H1 (cell line): Measurements from ENCODE around the gene GREB1L. TPM values are rescaled to one million over a fixed set of nuclear protein-coding genes. Genes with fewer than 3 reads are reported as not detected.

Experiments
- CTCF ChIA-PET: fragments of 300-600 bp; sonication (Branson Sonifier 250); formaldehyde crosslinking; loops from one replicate; lab custom pipeline; 2021; ENCODE audit not compliant: partially characterized antibody; lab: Charles Lee
- POLR2A ChIA-PET: fragments of 300-600 bp; sonication (Branson Sonifier 250); formaldehyde crosslinking; loops from one replicate; lab custom pipeline; 2021; ENCODE audit warnings: inconsistent platforms; ENCODE audit not compliant: partially characterized antibody; lab: Charles Lee
- DNase-seq, 2 experiments: peaks; one replicate each; pipeline versions ENCODE4 v3.0.0 to v3.0.0-alpha.2; 2010 to 2022; ENCODE audit warnings: low spot score in 2 of 2, low read depth in 1 of 2, mixed read lengths in 1 of 2
- FAIRE-seq: peaks from 2 replicates; lab custom pipeline; 2011; peaks lifted over from hg19 to GRCh38; lab: Jason Lieb, UNC
- H2AFZ ChIP-seq: 2 replicates; pipeline ENCODE4 v1.8.1; 2012; ENCODE audit warnings: low read length, inconsistent platforms
- H2AK5ac ChIP-seq: 2 replicates; pipeline ENCODE4 v1.6.1; 2013; ENCODE audit warnings: low read depth, low read length
- H2BK120ac ChIP-seq: replicated peaks from 2 replicates; pipeline ENCODE3; 2013; ENCODE audit warnings: low read depth, low read length, inconsistent platforms
- H2BK12ac ChIP-seq: 2 replicates; pipeline ENCODE4 v1.6.1; 2013; ENCODE audit warnings: low read depth, low read length
- H2BK15ac ChIP-seq: 2 replicates; pipeline ENCODE4 v1.6.1; 2013; ENCODE audit warnings: low read length
- H2BK20ac ChIP-seq: 2 replicates; pipeline ENCODE4 v1.6.1; 2013; ENCODE audit warnings: low read length
- H2BK5ac ChIP-seq: 2 replicates; pipeline ENCODE4 v1.6.1; 2013; ENCODE audit warnings: low read depth, low read length
- H3K14ac ChIP-seq: 2 replicates; pipeline ENCODE4 v1.6.1; 2013; ENCODE audit warnings: inconsistent platforms; ENCODE audit not compliant: insufficient read length
- H3K18ac ChIP-seq: 2 replicates; pipeline ENCODE4 v1.6.1; 2013; ENCODE audit warnings: low read length; ENCODE audit errors: extremely low read depth
- H3K23ac ChIP-seq: 2 replicates; pipeline ENCODE4 v1.6.1; 2013; ENCODE audit warnings: inconsistent platforms; ENCODE audit not compliant: insufficient read length
- H3K23me2 ChIP-seq: 2 replicates; pipeline ENCODE4 v1.6.1; 2013; ENCODE audit warnings: low read depth, low read length
- H3K27ac ChIP-seq: 2 replicates; pipeline ENCODE4 v1.6.1; 2011; ENCODE audit warnings: low read depth, low read length, inconsistent platforms
- H3K27me3 ChIP-seq, 4 experiments: replicated peaks in 1 of 4; 1 replicate in 1 of 4; 2 replicates in 3 of 4; pipeline versions ENCODE4 v1.6.1 to v1.8.1; 2011 to 2013; ENCODE audit warnings: low read length in 3 of 4, mild to moderate bottlenecking in 3 of 4, inconsistent platforms in 2 of 4, mixed read lengths in 2 of 4, moderate library complexity in 1 of 4; ENCODE audit not compliant: control insufficient read depth in 3 of 4, insufficient read depth in 3 of 4; ENCODE audit errors: extremely low read depth in 1 of 4
- H3K36me3 ChIP-seq, 4 experiments: 2 replicates each; pipeline versions ENCODE4 v1.6.1 to v1.8.1; 2011 to 2013; ENCODE audit warnings: mild to moderate bottlenecking in 4 of 4, low read length in 3 of 4, moderate library complexity in 2 of 4, control low read depth in 1 of 4, inconsistent platforms in 1 of 4; ENCODE audit not compliant: insufficient read depth in 4 of 4, control insufficient read depth in 2 of 4
- H3K4ac ChIP-seq: replicated peaks from 2 replicates; pipeline ENCODE3; 2013; ENCODE audit warnings: low read length, low read depth, mixed read lengths, inconsistent platforms; ENCODE audit not compliant: insufficient read length
- H3K4me1 ChIP-seq, 4 experiments: replicated peaks in 1 of 4; 1 replicate in 1 of 4; 2 replicates in 3 of 4; pipeline versions ENCODE4 v1.6.1 to v1.8.1; 2011 to 2013; ENCODE audit warnings: low read length in 3 of 4, inconsistent platforms in 2 of 4, mixed read lengths in 1 of 4; ENCODE audit not compliant: insufficient read depth in 4 of 4, control insufficient read depth in 3 of 4
- H3K4me2 ChIP-seq, 2 experiments: 2 replicates each; pipeline versions ENCODE4 v1.6.1 to v1.8.1; 2011 to 2013; ENCODE audit warnings: low read depth in 2 of 2, low read length in 2 of 2, control low read depth in 1 of 2, inconsistent platforms in 1 of 2, mild to moderate bottlenecking in 1 of 2; ENCODE audit not compliant: insufficient read depth in 1 of 2
- H3K4me3 ChIP-seq, 4 experiments: fragments of 200-600, 300-600 bp in 1 of 4; sonication (generic), shearing (Covaris generic), sonication (Bioruptor Twin) in 1 of 4; 2 replicates each; pipeline versions ENCODE4 v1.5.1 to v1.8.1; 2011 to 2016; ENCODE audit warnings: low read length in 4 of 4, low read depth in 3 of 4, control low read depth in 2 of 4, inconsistent platforms in 2 of 4, mild to moderate bottlenecking in 2 of 4, mixed read lengths in 1 of 4, moderate library complexity in 1 of 4; ENCODE audit not compliant: insufficient read depth in 2 of 4; ENCODE audit errors: extremely low read depth in 1 of 4
- H3K56ac ChIP-seq: replicated peaks from 2 replicates; pipeline ENCODE3; 2013; ENCODE audit warnings: low read depth, mild to moderate bottlenecking, mixed read lengths, low read length, inconsistent platforms; ENCODE audit not compliant: insufficient read length
- H3K79me1 ChIP-seq: 2 replicates; pipeline ENCODE4 v1.6.1; 2013; ENCODE audit warnings: low read depth, low read length, control low read depth
- H3K79me2 ChIP-seq, 2 experiments: 2 replicates each; pipeline versions ENCODE4 v1.6.1 to v1.8.1; 2012 to 2013; ENCODE audit warnings: low read length in 2 of 2, mild to moderate bottlenecking in 2 of 2, inconsistent platforms in 1 of 2; ENCODE audit not compliant: insufficient read depth in 2 of 2, control insufficient read depth in 1 of 2
- H3K9ac ChIP-seq, 4 experiments: replicated peaks in 1 of 4; 1 replicate in 1 of 4; 2 replicates in 3 of 4; pipeline versions ENCODE4 v1.6.1 to v1.8.1; 2011 to 2013; ENCODE audit warnings: low read depth in 3 of 4, low read length in 3 of 4, control low read depth in 2 of 4, mild to moderate bottlenecking in 2 of 4, moderate library complexity in 2 of 4, inconsistent platforms in 1 of 4; ENCODE audit errors: extremely low read depth in 1 of 4
- H3K9me3 ChIP-seq, 2 experiments: 2 replicates each; pipeline versions ENCODE4 v1.6.1 to v1.8.1; 2012 to 2013; ENCODE audit warnings: mild to moderate bottlenecking in 2 of 2, moderate library complexity in 2 of 2, control low read depth in 1 of 2, inconsistent platforms in 1 of 2, low read depth in 1 of 2, low read length in 1 of 2, mixed read lengths in 1 of 2; ENCODE audit not compliant: insufficient read depth in 2 of 2
- H4K20me1 ChIP-seq, 2 experiments: replicated peaks in 1 of 2; 2 replicates each; pipeline versions ENCODE3 to v1.8.1; 2011 to 2013; ENCODE audit warnings: inconsistent platforms in 2 of 2, low read length in 2 of 2, mild to moderate bottlenecking in 1 of 2; ENCODE audit not compliant: insufficient read depth in 2 of 2, control insufficient read depth in 1 of 2
- H4K5ac ChIP-seq: 2 replicates; pipeline ENCODE4 v1.6.1; 2013; ENCODE audit warnings: low read length, low read depth, mixed read lengths, inconsistent platforms; ENCODE audit not compliant: insufficient read length
- H4K8ac ChIP-seq: 2 replicates; pipeline ENCODE4 v1.8.0; 2013; ENCODE audit warnings: mild to moderate bottlenecking, moderate library complexity, low read length, inconsistent platforms; ENCODE audit not compliant: insufficient read depth; ENCODE audit errors: extremely low read depth
- H4K91ac ChIP-seq: replicated peaks from 2 replicates; pipeline ENCODE3; 2013; ENCODE audit warnings: low read length, mixed read lengths, inconsistent platforms; ENCODE audit not compliant: insufficient read length
- CBX8 ChIP-seq: fragments of 300-800, 300-1000 bp; sonication (generic); IDR thresholded peaks from 2 replicates; pipeline ENCODE4 v1.7.1; 2016; ENCODE audit warnings: low read depth, low read length, borderline replicate concordance
- EGR1 ChIP-seq: IDR thresholded peaks from 2 replicates; pipeline ENCODE4 v1.6.1; 2011; ENCODE audit warnings: low read depth, low read length, borderline replicate concordance
- JUN ChIP-seq: IDR thresholded peaks from 2 replicates; pipeline ENCODE4 v1.6.1; 2011; ENCODE audit warnings: low read depth, mild to moderate bottlenecking, improper control_type of control experiment, low read length
- KDM4A ChIP-seq: IDR thresholded peaks from one replicate; pipeline ENCODE4 v1.7.1; 2012; ENCODE audit warnings: low read depth, mild to moderate bottlenecking, moderate library complexity, low read length, inconsistent platforms; ENCODE audit not compliant: severe bottlenecking
- MAFK ChIP-seq: IDR thresholded peaks from 2 replicates; pipeline ENCODE4 v1.6.1; 2012; ENCODE audit warnings: low read depth, mild to moderate bottlenecking, improper control_type of control experiment, low read length
- PHF8 ChIP-seq: fragments of 200-600 bp; sonication (generic); conservative IDR thresholded peaks from 2 replicates; pipeline ENCODE4 v1.7.1; 2012; ENCODE audit warnings: low read depth, mild to moderate bottlenecking, inconsistent platforms, low read length, moderate library complexity
- POLR2A ChIP-seq, 2 experiments: IDR thresholded peaks; 1 replicate in 1 of 2; 2 replicates in 1 of 2; pipeline ENCODE4 v1.6.1; 2011; ENCODE audit warnings: low read depth in 2 of 2, low read length in 2 of 2, mild to moderate bottlenecking in 2 of 2; ENCODE audit errors: control extremely low read depth in 1 of 2
- RAD21 ChIP-seq, 2 experiments: IDR thresholded peaks in 1 of 2; conservative IDR thresholded peaks in 1 of 2; 2 replicates each; pipeline ENCODE4 v1.6.1; 2011; ENCODE audit warnings: low read depth in 2 of 2, low read length in 2 of 2, improper control_type of control experiment in 1 of 2, inconsistent platforms in 1 of 2, mild to moderate bottlenecking in 1 of 2, moderate library complexity in 1 of 2
- RFX5 ChIP-seq: IDR thresholded peaks from 2 replicates; pipeline ENCODE4 v1.6.1; 2011; ENCODE audit warnings: low read depth, low read length, improper control_type of control experiment, borderline replicate concordance
- RXRA ChIP-seq: IDR thresholded peaks from 2 replicates; pipeline ENCODE4 v1.6.1; 2011; ENCODE audit warnings: low read depth, mild to moderate bottlenecking, low read length, moderate library complexity; ENCODE audit not compliant: insufficient read depth
- TAF1 ChIP-seq: IDR thresholded peaks from 2 replicates; pipeline ENCODE4 v1.6.1; 2011; ENCODE audit warnings: mild to moderate bottlenecking, low read depth, low read length
- USF2 ChIP-seq: IDR thresholded peaks from 2 replicates; pipeline ENCODE4 v1.6.1; 2011; ENCODE audit warnings: low read length, improper control_type of control experiment
- YY1 ChIP-seq: IDR thresholded peaks from 2 replicates; pipeline ENCODE4 v1.6.1; 2011; ENCODE audit warnings: low read depth, mild to moderate bottlenecking, low read length
- polyA plus RNA-seq, 7 experiments: library from polyadenylated mRNA; depleted of rRNA in 3 of 7; stranded (reverse) in 5 of 7; unstranded in 2 of 7; fragments of >200 nt in 5 of 7; fragments of 200-250 nt in 2 of 7; gene quantifications; 1 replicate in 5 of 7; 2 replicates in 1 of 7; 4 replicates in 1 of 7; pipeline versions ENCODE4 v1.2.1 to v1.2.3, GENCODE V29; 2011 to 2013; ENCODE audit warnings: missing spikeins in 2 of 7, mixed read lengths in 2 of 7
- total RNA-seq: library from RNA; stranded (reverse); fragmentation: NEBNext Ultra II Directional; extraction: Animal tissue kit (Norgen Biotek cat#: 25700); gene quantifications from 2 replicates; pipeline ENCODE4 v1.2.1, GENCODE V29; 2021

GREB1L gene
- total and polyA plus RNA-seq, 2 of the 8 experiments (the other 6 are each of a cell fraction or from before 2014, with no cell fraction given): 0.34 to 1.6 TPM

GRCh38 chr18:21448299-21448698, 206.3 kb downstream of the GREB1L start:
- ChIA-PET POLR2A (no interaction called here), CTCF (interaction anchor here (1.4 to 2.0 kb wide), 2 partner anchors 253 to 256 kb away, joined by 3 to 10 read pairs; no protein-coding TSS in a partner anchor)
- no peak overlapping the region for H2AFZ ChIP-seq

More at GRCh38 chr18:21448299-21448698, 206.3 kb downstream of the GREB1L start:
- H3K18ac ChIP-seq: no peak overlapping the region
- no peaks in the 10 kb centered on the region for H3K79me1 ChIP-seq
- no peaks in the 10 kb centered on the region for H3K23me2 ChIP-seq
- no peak overlapping the region for H3K14ac ChIP-seq
- no peaks in the 10 kb centered on the region for H3K79me2 ChIP-seq
- H4K8ac ChIP-seq: no peak overlapping the region
- no peak for TF ChIP-seq MAFK
- TF ChIP-seq RXRA: no peak
- TF ChIP-seq TAF1: no peak
- no peak for TF ChIP-seq KDM4A
- TF ChIP-seq YY1: no peak
- no peak for TF ChIP-seq RAD21 (IDR thresholded peaks at IDR 0.05 in 1 of 2, conservative IDR thresholded peaks at IDR 0.05 in 1 of 2; ENCODE audit: low read depth in 2 of 2, low read length in 2 of 2)
- TF ChIP-seq POLR2A (IDR thresholded peaks at IDR 0.05; ENCODE audit: control extremely low read depth in 1 of 2, low read depth in 2 of 2, low read length in 2 of 2): no peak
- TF ChIP-seq RFX5: no peak
- no peak for TF ChIP-seq JUN
- TF ChIP-seq USF2: no peak
- no peak for TF ChIP-seq EGR1
- TF ChIP-seq PHF8: no peak
- TF ChIP-seq CBX8: no peak
- no peak overlapping the region for H3K4me2 ChIP-seq
- FAIRE-seq: no peak
- no peaks in the 10 kb centered on the region for H4K20me1 ChIP-seq
- no peak overlapping the region for H3K56ac ChIP-seq
- no peak overlapping the region for H2AK5ac ChIP-seq
- H3K4me1 ChIP-seq: peaks cover 0 to 3% (median 0%) of the 10 kb centered on the region in 4 experiments; a peak in 1 of 7 replicates
- H3K23ac ChIP-seq: no peak overlapping the region
- H2BK12ac ChIP-seq: no peak overlapping the region
- no peak overlapping the region for H4K5ac ChIP-seq
- H3K4me3 ChIP-seq: no peak overlapping the region
- no peaks in the 10 kb centered on the region for H3K27me3 ChIP-seq
- H3K4ac ChIP-seq: no peak overlapping the region
- H2BK15ac ChIP-seq: no peak overlapping the region
- H4K91ac ChIP-seq: no peak overlapping the region
- no peak overlapping the region for H2BK120ac ChIP-seq
- H2BK20ac ChIP-seq: no peak overlapping the region
- H2BK5ac ChIP-seq: no peak overlapping the region
- no peaks in the 10 kb centered on the region for H3K9me3 ChIP-seq
- peaks cover 0 to 7% (median 2%) of the 10 kb centered on the region in 4 experiments; a peak in 2 of 8 replicates for H3K36me3 ChIP-seq
- no peak overlapping the region for H3K27ac ChIP-seq
- no peak overlapping the region for H3K9ac ChIP-seq
- DNase-seq: no peak
